Adrenal gland (tissue), 5 donors: Measurements from ENCODE around the gene CDH9.

ENCODE experiments used
- CTCF ChIP-seq, 6 experiments: fragments of 450-650 bp in 4 of 6; fragments of 200-600 bp in 2 of 6; sonication (generic) in 1 of 6; IDR thresholded peaks; 1 replicate in 5 of 6; 2 replicates in 1 of 6; pipeline versions ENCODE4 v1.5.1 to v1.8.0; 2016 to 2021; ENCODE audit warnings: antibody characterized with exemption in 6 of 6, mild to moderate bottlenecking in 2 of 6, moderate library complexity in 1 of 6
- POLR2A ChIP-seq, 2 donors: fragments of 450-650 bp; IDR thresholded peaks; one replicate each; pipeline ENCODE4 v1.6.1; 2017; ENCODE audit warnings: antibody characterized with exemption in 2 of 2, mild to moderate bottlenecking in 2 of 2, moderate library complexity in 1 of 2
- donor health status: DM: no; HTN: no; CAD: no.

GRCh38 chr5:27020973-27021372, 17.4 kb downstream of the CDH9 start:
- TF ChIP-seq POLR2A (IDR thresholded peaks at IDR 0.05), result no peak
- TF ChIP-seq CTCF (IDR thresholded peaks at IDR 0.05), result peak in 3 of 6 experiments; percentile 31 to 34 (median 34)
